ENCODE measurements around the gene GPS1.

Gene GPS1

GRCh38 chr17:82047914-82048570 is 3.7 kb upstream of the GPS1 start:
- DNase-seq = no peak

DNA sequence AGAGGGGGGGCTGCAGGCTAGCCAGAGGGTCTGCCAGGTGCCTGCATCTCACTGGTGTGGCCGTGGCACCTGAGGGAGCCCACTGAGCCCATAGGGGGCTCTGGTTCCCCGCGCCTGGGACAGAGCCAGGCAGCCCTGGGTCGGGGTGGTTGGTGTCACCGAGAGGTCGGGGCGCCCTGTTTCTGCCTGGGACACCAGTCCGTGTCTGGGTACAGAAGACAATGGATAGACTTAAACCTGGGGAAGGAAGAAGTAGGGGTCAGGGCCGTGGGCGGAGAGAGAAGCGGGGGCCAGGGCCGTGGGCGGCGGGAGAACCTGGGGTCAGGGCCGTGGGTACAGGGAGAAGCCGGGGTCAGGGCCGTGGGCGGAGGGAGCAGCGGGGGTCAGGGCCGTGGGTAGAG is 3.1 kb upstream of the GPS1 start:
- no peak for DNase-seq

- DNase-seq = no peak
These were observed 2.6 kb upstream of the GPS1 start for GRCh38 chr17:82049106-82049505.

GRCh38 chr17:82049521-82049971 is 2.2 kb upstream of the GPS1 start:
- DNase-seq = no peak

GRCh38 chr17:82050152-82050760 is 1.4 kb upstream of the GPS1 start:
- no peak for DNase-seq

DNA sequence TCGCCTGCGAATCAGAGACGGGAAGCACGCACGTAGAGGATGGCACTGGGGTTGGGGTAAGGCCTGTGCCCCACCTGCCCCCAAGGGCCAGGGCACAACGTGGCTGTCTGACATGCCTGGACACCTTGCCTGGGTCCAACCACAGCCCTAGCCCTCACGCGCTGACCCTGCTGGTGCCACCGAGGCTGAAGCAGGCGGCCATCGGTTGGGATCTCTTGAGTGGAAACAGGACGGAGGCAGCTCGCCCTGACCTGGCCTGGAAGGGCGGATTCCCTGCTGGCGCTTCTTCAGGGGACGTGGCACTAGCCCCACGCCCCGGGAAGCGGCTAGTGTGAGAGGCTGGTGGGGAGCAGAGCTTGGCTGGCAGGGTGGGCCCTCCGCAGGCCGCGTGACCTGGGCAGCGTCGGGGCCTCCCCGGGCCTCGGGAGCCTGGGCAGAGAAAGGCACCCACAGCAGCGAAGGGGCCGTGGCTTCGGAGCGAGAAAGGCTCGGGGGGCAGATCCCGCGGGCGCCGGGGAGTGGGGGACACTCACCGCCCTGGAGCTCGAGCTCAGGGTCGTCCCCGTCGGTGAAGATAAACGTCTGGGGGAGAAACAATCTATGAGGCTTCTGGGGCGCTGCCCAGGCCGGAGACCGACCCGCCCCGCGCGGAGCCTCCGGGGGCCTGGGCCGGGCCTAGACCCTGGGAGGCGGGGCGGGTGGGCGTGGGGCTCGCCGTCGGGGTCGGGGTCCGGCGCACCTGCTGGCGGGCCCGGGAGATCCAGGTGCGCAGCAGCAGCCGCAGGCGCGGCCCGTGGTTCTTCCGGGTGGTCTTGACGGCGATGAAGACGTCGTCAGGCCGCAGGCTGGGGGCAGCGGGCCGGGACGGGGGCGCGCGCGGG is 697 bp upstream of the GPS1 start:
- DNase-seq = no peak

DNA sequence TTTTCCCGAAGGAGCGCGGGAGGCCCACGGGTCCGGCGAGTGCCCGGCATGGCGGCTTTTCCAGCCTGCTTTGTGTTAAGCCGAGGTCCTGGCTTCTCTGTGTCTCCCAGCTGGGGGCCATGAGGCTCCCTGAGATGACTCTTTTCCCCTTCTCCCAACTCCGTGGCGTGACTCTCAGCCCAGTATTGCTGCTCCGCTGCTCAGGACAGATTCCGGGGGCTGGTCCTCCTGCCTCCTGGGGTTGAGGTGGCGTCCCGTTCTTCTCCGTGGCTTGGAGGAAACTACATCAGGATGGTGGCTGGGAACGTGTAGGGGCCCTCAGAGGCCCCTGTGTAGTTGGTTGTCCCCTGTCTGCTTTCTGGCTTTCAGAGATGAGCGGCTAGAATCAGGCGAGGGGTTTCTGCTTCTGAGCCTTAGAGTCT is 951 bp downstream of the GPS1 start:
- DNase-seq = no peak

DNA sequence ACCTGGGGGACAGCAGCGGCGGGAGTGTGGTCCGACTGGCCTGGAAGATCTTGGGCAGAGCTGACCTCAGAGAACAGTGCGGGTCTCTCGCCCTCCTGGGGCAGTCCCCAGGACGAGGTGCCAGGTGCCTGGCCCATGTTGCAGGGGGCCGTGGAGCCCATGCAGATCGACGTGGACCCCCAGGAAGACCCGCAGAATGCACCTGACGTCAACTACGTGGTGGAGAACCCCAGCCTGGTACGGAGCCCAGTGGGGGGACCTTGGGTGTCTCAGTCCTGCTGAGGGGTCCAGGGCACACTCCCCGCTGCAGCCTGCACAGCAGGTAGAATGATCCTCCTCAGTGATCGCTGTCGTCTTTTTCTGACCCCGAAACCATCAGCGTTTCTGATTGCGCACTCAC is 1.4 kb downstream of the GPS1 start:
- DNase-seq = no peak

- DNase-seq = no peak
These were observed 2.0 kb downstream of the GPS1 start for GRCh38 chr17:82053556-82054263.

- DNase-seq = no peak
These were observed 2.8 kb downstream of the GPS1 start for GRCh38 chr17:82054351-82055022.

GRCh38 chr17:82055023-82055964 is 3.6 kb downstream of the GPS1 start:
- no peak for DNase-seq

DNA sequence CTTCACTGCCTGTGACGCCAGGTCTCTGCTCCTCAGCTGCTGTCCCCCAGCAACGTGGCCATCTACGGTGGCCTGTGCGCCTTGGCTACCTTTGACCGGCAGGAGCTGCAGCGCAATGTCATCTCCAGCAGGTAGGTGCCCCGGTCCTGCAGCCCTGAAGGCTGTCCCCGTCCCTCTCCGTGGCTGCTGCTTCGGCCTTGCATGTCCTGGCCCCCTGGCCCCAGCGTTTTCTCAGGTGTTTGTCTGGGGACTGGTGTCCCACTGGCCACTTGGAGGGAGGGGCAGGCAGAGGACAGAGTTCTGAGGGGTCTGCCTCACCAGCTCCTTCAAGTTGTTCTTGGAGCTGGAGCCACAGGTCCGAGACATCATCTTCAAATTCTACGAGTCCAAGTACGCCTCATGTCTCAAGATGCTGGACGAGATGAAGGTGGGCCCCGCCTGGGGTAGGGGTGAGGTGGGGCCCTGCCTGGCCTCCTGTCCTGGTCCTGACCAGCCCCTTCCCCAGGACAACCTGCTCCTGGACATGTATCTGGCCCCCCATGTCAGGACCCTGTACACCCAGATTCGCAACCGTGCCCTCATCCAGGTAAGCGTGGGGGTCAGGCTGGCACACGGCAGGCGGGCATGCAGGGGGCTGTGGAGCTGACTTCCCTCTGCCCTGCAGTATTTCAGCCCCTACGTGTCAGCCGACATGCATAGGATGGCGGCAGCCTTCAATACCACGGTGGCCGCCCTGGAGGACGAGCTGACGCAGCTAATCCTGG is 4.4 kb downstream of the GPS1 start:
- no peak for DNase-seq

- DNase-seq = no peak
These were observed 5.3 kb downstream of the GPS1 start for GRCh38 chr17:82056729-82057621.

DNA sequence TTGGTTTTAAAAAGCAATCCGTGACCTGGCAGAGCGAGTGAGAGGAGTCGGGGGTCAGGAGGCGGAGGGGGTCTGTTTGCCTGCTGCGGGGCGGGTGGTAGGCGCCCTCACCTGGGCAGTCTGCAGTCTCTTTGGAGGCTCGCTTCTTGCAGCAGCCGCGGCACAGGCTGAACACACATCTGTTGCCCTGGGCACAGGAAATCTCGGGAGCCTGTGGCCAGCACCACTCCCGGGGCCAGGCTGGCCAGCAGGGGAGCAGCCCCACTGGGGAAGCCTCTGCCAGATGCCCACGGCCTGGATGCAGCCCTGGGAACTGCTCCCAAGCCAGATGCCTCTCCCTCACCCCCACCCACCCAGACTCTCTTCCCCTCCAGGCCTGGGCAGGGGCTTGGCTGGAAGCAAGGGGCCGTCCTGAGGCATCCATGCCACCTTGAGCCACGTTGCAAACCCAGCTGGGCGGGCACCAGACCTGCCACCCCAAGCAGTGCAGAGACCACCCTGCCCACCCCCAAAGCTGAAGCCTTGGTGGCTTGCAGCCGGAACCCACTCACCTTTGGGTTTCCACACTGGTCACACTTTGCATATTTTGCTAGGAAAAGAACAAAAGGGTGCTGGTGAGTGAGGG is 6.6 kb downstream of the GPS1 start:
- no peak for DNase-seq

GRCh38 chr17:82058855-82059249 is 7.2 kb downstream of the GPS1 start:
- no peak for DNase-seq

DNA sequence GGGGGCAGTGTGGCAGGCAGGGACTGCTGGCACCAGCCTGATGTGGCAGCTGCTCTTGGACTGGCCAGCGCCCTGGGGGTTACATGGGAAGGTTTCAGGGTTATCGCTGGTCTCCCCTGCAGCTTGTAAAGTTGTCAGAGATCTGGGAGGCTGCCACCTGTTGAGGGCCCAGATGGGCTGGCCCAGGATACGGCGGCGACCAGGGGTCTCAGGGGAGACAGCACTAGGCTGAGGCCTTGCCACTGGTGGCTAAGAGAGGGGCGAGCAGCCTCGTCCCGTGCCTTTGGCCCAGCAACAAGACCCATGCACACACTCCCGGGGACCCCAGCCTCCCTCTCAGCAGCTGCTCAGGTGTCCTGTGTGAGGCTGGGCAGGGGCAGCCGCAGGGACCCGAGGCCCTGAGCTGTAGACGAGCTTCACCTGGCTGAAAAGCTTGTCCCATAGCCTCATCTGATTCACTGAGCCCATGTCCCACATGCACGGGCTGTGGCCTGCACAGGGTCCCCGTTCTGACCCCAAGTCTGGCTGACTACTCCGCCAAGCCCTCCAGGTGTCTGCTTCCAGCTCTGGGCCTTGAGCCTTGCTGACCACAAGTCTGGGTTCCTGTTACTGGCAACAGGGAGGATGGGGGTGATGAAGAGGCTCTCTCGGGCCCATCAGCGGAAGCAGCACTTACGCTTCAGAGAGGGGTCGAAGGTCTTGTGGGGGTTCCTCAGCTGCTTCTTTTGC is 7.7 kb downstream of the GPS1 start:
- DNase-seq = no peak

- DNase-seq = no peak
These were observed 8.3 kb downstream of the GPS1 start for GRCh38 chr17:82060001-82060380.

GRCh38 chr17:82060614-82061013 is 8.9 kb downstream of the GPS1 start:
- no peak for DNase-seq
